Osteoblast (primary cell): ENCODE data around the gene ELOF1. TPM values are rescaled to one million over a fixed set of nuclear protein-coding genes. Genes with fewer than 3 reads are reported as not detected.
"Not testable (repeated sequence)": the region's sequence is repeated elsewhere in the genome, so short reads cannot be mapped to it uniquely, and the experiment has no call there.

ENCODE experiments used
- DNase-seq: peaks from one replicate; pipeline ENCODE4 v3.0.0; 2011; ENCODE audit warnings: low spot score, mixed read lengths; ENCODE audit not compliant: insufficient read length; ENCODE audit errors: missing footprints
- H2AFZ ChIP-seq: 2 replicates; pipeline ENCODE4 v1.6.0; 2011; ENCODE audit warnings: mild to moderate bottlenecking, low read length
- H3K27ac ChIP-seq: 2 replicates; pipeline ENCODE4 v1.5.1; 2011; ENCODE audit warnings: mild to moderate bottlenecking, low read depth, low read length, moderate library complexity
- H3K27me3 ChIP-seq: 2 replicates; pipeline ENCODE4 v1.6.0; 2012; ENCODE audit warnings: mild to moderate bottlenecking, control low read depth, inconsistent platforms, low read length, moderate library complexity; ENCODE audit not compliant: insufficient read depth
- H3K36me3 ChIP-seq: 2 replicates; pipeline ENCODE4 v1.5.1; 2011; ENCODE audit warnings: mild to moderate bottlenecking, low read length, control low read depth, moderate library complexity; ENCODE audit not compliant: insufficient read depth
- H3K4me1 ChIP-seq: 2 replicates; pipeline ENCODE4 v1.5.1; 2011; ENCODE audit warnings: mild to moderate bottlenecking, low read length, control low read depth, moderate library complexity; ENCODE audit not compliant: insufficient read depth
- H3K4me2 ChIP-seq: 2 replicates; pipeline ENCODE4 v1.6.0; 2011; ENCODE audit warnings: mild to moderate bottlenecking, low read length; ENCODE audit not compliant: insufficient read depth
- H3K4me3 ChIP-seq: fragments of 200-600 bp; sonication (generic); 3 replicates; pipeline ENCODE4 v1.5.1; 2012; ENCODE audit warnings: mild to moderate bottlenecking, low read length, inconsistent platforms; ENCODE audit not compliant: insufficient read depth
- H3K79me2 ChIP-seq: 2 replicates; pipeline ENCODE4 v1.6.0; 2012; ENCODE audit warnings: mild to moderate bottlenecking, low read length, control low read depth, inconsistent platforms; ENCODE audit not compliant: insufficient read depth
- H3K9me3 ChIP-seq: 2 replicates; pipeline ENCODE4 v1.5.1; 2011; ENCODE audit warnings: low read depth, low read length, control low read depth
- H4K20me1 ChIP-seq: 2 replicates; pipeline ENCODE4 v1.6.0; 2012; ENCODE audit warnings: mild to moderate bottlenecking, low read length, control low read depth; ENCODE audit not compliant: insufficient read depth
- CTCF ChIP-seq: IDR thresholded peaks from 2 replicates; pipeline ENCODE4 v1.5.1; 2011; ENCODE audit warnings: mild to moderate bottlenecking, low read depth, low read length, moderate library complexity; ENCODE audit errors: extremely low read depth
- total RNA-seq: library from RNA; depleted of rRNA; stranded (reverse); fragments of >200 nt; gene quantifications from 2 replicates; pipeline ENCODE4 v1.2.3, GENCODE V29; 2012

The ELOF1 gene
- total RNA-seq, 1 donor, result 42.0 TPM

GRCh38 chr19:11566164-11566563, 7.1 kb upstream of the ELOF1 start:
- Histone ChIP-seq H3K27me3 (no peaks in the 10 kb centered on the region), H3K36me3 (no peaks in the 10 kb centered on the region), H2AFZ (no peak overlapping the region), H3K27ac (no peak overlapping the region), H3K9me3 (no peaks in the 10 kb centered on the region), H3K4me1 (no peaks in the 10 kb centered on the region), H3K4me3 (no peak overlapping the region), H4K20me1 (no peaks in the 10 kb centered on the region), H3K4me2 (no peak overlapping the region), H3K79me2 (no peaks in the 10 kb centered on the region)
- TF ChIP-seq CTCF, result no peak
- DNase-seq, result peak; percentile 14

GRCh38 chr19:11565649-11565980, 6.6 kb upstream of the ELOF1 start:
- H3K9me3 ChIP-seq, H3K4me2 ChIP-seq, H3K27ac ChIP-seq, H3K36me3 ChIP-seq, H3K27me3 ChIP-seq, H3K79me2 ChIP-seq, H4K20me1 ChIP-seq, H3K4me1 ChIP-seq, H2AFZ ChIP-seq, DNase-seq, H3K4me3 ChIP-seq: not testable (repeated sequence)

- not testable (repeated sequence) for H4K20me1 ChIP-seq, H3K4me2 ChIP-seq, H3K4me3 ChIP-seq, H3K27me3 ChIP-seq, DNase-seq, H3K27ac ChIP-seq, H3K9me3 ChIP-seq, H3K36me3 ChIP-seq, H2AFZ ChIP-seq, H3K79me2 ChIP-seq
- H3K4me1 ChIP-seq, result peaks cover 11% of the 10 kb centered on the region
These were observed 5.2 kb upstream of the ELOF1 start for GRCh38 chr19:11564082-11564807.

GRCh38 chr19:11563532-11563931, 4.5 kb upstream of the ELOF1 start:
- no peak overlapping the region for H2AFZ ChIP-seq
- no peak for TF ChIP-seq CTCF
- DNase-seq, result no peak

GRCh38 chr19:11560404-11561051, 1.5 kb upstream of the ELOF1 start:
- H3K4me3 ChIP-seq, result peak overlapping the region; percentile 28
- DNase-seq, result peak; percentile 88
- peaks cover 27% of the 10 kb centered on the region for H4K20me1 ChIP-seq
- peak overlapping the region; percentile 99 for H3K4me2 ChIP-seq
- peak; percentile 72 for TF ChIP-seq CTCF
- peaks cover 21% of the 10 kb centered on the region for H3K4me1 ChIP-seq
- no peak overlapping the region for H3K27ac ChIP-seq
- no peaks in the 10 kb centered on the region for H3K9me3 ChIP-seq
- H3K27me3 ChIP-seq, result no peaks in the 10 kb centered on the region
- H2AFZ ChIP-seq, result no peak overlapping the region
- H3K36me3 ChIP-seq, result peaks cover under 1% of the 10 kb centered on the region
- H3K79me2 ChIP-seq, result peaks cover 34% of the 10 kb centered on the region

More at GRCh38 chr19:11563532-11563931, 4.5 kb upstream of the ELOF1 start:
- H3K4me3 ChIP-seq, result no peak overlapping the region
- no peaks in the 10 kb centered on the region for H3K36me3 ChIP-seq
- H3K4me2 ChIP-seq, result no peak overlapping the region
- no peak overlapping the region for H3K27ac ChIP-seq
- no peaks in the 10 kb centered on the region for H3K9me3 ChIP-seq
- H3K4me1 ChIP-seq, result peaks cover 12% of the 10 kb centered on the region
- H3K27me3 ChIP-seq, result no peaks in the 10 kb centered on the region
- peaks cover 5% of the 10 kb centered on the region for H4K20me1 ChIP-seq
- peaks cover 6% of the 10 kb centered on the region for H3K79me2 ChIP-seq
